Large intestine (tissue), 3 donors: ENCODE measurements around the gene PMPCA. TPM values are rescaled to one million over a fixed set of nuclear protein-coding genes. Genes with fewer than 3 reads are reported as not detected.

ENCODE experiments used
- DNase-seq, 2 donors: peaks; one replicate each; pipeline versions ENCODE4 v3.0.0 to v3.0.0-alpha.2; 2013
- H3K27ac ChIP-seq: one replicate; pipeline ENCODE4 v1.5.1; 2013; ENCODE audit warnings: low read length
- H3K27me3 ChIP-seq: 2 replicates; pipeline ENCODE4 v1.6.1; 2013; ENCODE audit warnings: low read length; ENCODE audit not compliant: control insufficient read depth, insufficient read depth
- H3K36me3 ChIP-seq: 2 replicates; pipeline ENCODE4 v1.6.1; 2013; ENCODE audit warnings: low read length; ENCODE audit not compliant: control insufficient read depth, insufficient read depth
- H3K4me1 ChIP-seq: one replicate; pipeline ENCODE4 v1.6.1; 2013; ENCODE audit warnings: low read length; ENCODE audit not compliant: control insufficient read depth, insufficient read depth
- H3K4me3 ChIP-seq: one replicate; pipeline ENCODE4 v1.5.1; 2013; ENCODE audit warnings: low read length
- H3K9me3 ChIP-seq: one replicate; pipeline ENCODE4 v1.6.1; 2013; ENCODE audit warnings: mild to moderate bottlenecking, low read depth, low read length, moderate library complexity; ENCODE audit not compliant: control insufficient read depth
- WGBS: methylation state at CpG from one replicate; pipeline ENCODE4 v1.1.5; 2013; ENCODE audit warnings: low lambda C conversion rate; ENCODE audit not compliant: insufficient coverage; 5-methylcytosine and 5-hydroxymethylcytosine counted together
- polyA plus RNA-seq: library from polyadenylated mRNA; unstranded; fragments of 120-200 nt; gene quantifications from one replicate; pipeline ENCODE4 v1.2.1, GENCODE V29; 2013

PMPCA gene
- polyA plus RNA-seq, 1 donor: 64.7 TPM

GRCh38 chr9:136381311-136381710 lies 29.1 kb upstream of the PMPCA start:
- Histone ChIP-seq H3K27me3 (no peaks in the 10 kb centered on the region), H3K4me3 (no peak overlapping the region), H3K27ac (no peak overlapping the region), H3K4me1 (peaks cover 12% of the 10 kb centered on the region), H3K36me3 (peaks cover 71% of the 10 kb centered on the region), H3K9me3 (no peaks in the 10 kb centered on the region)
- no peak for DNase-seq
- WGBS: no CpG with 5 or more reads among the region's 9 CpGs

DNA sequence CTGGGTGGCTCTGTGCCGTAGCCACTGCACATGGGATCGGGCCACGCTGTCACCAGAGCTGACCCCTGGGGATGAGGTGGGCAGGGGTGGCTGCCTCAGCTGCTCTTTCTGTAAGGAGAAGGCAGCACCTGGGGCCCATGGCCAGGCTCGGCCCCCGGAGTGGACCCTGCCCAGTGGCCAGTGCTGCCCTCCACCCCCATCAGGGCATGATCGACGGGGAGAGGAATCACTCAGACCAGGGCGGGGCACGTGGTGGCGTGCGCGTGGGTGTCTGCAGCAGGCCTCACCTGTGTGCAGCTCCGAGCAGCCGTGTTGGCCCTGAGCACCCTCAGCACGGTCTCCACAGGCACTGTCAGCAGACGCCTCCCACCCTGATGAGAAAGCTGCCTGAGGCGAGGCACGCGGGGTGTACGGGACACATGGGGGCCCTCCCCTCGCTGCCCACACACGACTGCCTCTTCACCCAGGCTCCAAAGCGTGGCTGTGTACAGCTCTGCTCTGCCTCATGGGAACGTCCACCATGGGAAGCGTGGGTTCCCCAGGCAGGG lies 28.4 kb upstream of the PMPCA start:
- no peaks in the 10 kb centered on the region for H3K9me3 ChIP-seq
- H3K27ac ChIP-seq: no peak overlapping the region
- H3K27me3 ChIP-seq: no peaks in the 10 kb centered on the region
- peaks cover 71% of the 10 kb centered on the region for H3K36me3 ChIP-seq
- H3K4me3 ChIP-seq: no peak overlapping the region
- WGBS: no CpG with 5 or more reads among the region's 25 CpGs
- no peak for DNase-seq
- peaks cover 12% of the 10 kb centered on the region for H3K4me1 ChIP-seq

- DNase-seq: no peak
- no CpG with 5 or more reads among the region's 20 CpGs for WGBS
- Histone ChIP-seq H3K36me3 (peaks cover 82% of the 10 kb centered on the region), H3K4me3 (no peak overlapping the region), H3K9me3 (no peaks in the 10 kb centered on the region), H3K27me3 (no peaks in the 10 kb centered on the region), H3K4me1 (peaks cover 2% of the 10 kb centered on the region), H3K27ac (no peak overlapping the region)
Measured at GRCh38 chr9:136383436-136383835, 27.0 kb upstream of the PMPCA start.

DNA sequence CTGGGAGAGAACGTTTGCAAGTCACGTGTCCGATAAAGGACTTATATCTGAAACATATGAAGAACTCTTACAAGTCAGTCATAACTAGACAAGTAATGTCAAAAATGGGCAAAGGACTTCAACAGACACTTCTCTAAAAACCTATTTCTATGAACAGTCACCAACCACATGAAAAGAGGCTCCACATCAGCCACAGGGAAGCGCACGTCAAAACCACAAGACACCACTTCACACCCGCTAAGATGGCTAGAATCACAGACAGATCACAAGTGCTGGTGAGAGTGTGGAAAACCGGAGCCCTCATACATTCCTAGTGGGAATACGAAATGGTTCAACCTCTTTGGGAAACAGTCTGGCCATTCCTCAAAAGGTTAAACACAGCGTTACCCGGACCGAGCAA lies 25.4 kb upstream of the PMPCA start:
- H3K27ac ChIP-seq: no peak overlapping the region
- DNase-seq: no peak
- no peaks in the 10 kb centered on the region for H3K9me3 ChIP-seq
- no peak overlapping the region for H3K4me3 ChIP-seq
- peaks cover 83% of the 10 kb centered on the region for H3K36me3 ChIP-seq
- no peaks in the 10 kb centered on the region for H3K27me3 ChIP-seq
- no peaks in the 10 kb centered on the region for H3K4me1 ChIP-seq
- 94% methylated on average over 3 of the region's 11 CpGs for WGBS

DNA sequence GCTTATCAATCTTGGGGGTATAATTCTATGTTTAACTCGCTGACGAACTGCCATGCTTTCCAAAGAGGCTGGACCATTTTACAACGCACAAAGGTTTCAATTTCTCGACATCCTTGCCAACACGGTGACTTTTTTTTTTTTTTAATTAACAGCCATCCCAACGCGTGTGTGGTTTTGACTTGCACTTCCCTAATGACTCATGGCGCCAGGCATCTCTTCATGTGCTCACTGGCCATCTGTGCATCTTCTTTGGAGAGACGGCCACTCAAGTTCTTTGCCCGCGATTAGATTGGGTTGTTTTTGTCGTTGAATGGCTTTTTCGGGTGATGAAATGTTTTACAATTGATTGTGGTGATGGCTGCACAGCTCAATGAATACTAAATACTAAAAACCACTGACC lies 24.4 kb upstream of the PMPCA start:
- Histone ChIP-seq H3K9me3 (no peaks in the 10 kb centered on the region), H3K36me3 (peaks cover 78% of the 10 kb centered on the region), H3K4me3 (no peak overlapping the region), H3K27ac (no peak overlapping the region), H3K27me3 (no peaks in the 10 kb centered on the region), H3K4me1 (no peaks in the 10 kb centered on the region)
- DNase-seq: no peak
- WGBS: no CpG with 5 or more reads among the region's 13 CpGs

- Histone ChIP-seq H3K36me3 (peaks cover 76% of the 10 kb centered on the region), H3K27me3 (no peaks in the 10 kb centered on the region), H3K4me1 (no peaks in the 10 kb centered on the region), H3K27ac (no peak overlapping the region), H3K9me3 (no peaks in the 10 kb centered on the region), H3K4me3 (no peak overlapping the region)
- DNase-seq: no peak
- no CpG with 5 or more reads among the region's 19 CpGs for WGBS
Measured at GRCh38 chr9:136387217-136387616, 23.2 kb upstream of the PMPCA start.

DNA sequence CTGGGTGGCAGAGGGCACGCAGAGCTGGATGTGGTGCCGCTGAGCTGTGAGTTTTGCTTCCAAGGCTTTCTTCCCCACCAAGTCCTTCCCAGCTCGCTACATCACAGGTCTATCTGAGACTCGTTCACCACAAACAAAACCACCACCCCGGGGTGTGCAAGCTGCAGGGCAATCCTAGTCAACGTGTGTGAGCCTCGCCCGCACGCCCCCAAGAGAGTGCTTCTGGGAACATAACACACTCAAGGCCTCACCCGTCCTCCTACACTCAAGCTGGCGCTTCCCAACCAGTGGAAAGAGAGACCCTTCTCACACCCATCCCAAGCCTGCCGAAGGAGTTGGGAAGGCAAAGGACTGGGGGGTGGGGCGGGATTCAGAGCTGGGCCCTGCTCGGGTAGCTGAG lies 21.1 kb upstream of the PMPCA start:
- H3K4me1 ChIP-seq: no peaks in the 10 kb centered on the region
- DNase-seq: no peak
- H3K9me3 ChIP-seq: no peaks in the 10 kb centered on the region
- WGBS: no CpG with 5 or more reads among the region's 14 CpGs
- H3K36me3 ChIP-seq: peaks cover 75% of the 10 kb centered on the region
- H3K27ac ChIP-seq: no peak overlapping the region
- no peaks in the 10 kb centered on the region for H3K27me3 ChIP-seq
- H3K4me3 ChIP-seq: no peak overlapping the region

- DNase-seq: no peak
- Histone ChIP-seq H3K4me1 (no peaks in the 10 kb centered on the region), H3K36me3 (peaks cover 87% of the 10 kb centered on the region), H3K9me3 (no peaks in the 10 kb centered on the region), H3K27me3 (no peaks in the 10 kb centered on the region), H3K27ac (no peak overlapping the region), H3K4me3 (no peak overlapping the region)
- WGBS: no CpG with 5 or more reads among the region's 28 CpGs
Measured at GRCh38 chr9:136391737-136392537, 18.5 kb upstream of the PMPCA start.

DNA sequence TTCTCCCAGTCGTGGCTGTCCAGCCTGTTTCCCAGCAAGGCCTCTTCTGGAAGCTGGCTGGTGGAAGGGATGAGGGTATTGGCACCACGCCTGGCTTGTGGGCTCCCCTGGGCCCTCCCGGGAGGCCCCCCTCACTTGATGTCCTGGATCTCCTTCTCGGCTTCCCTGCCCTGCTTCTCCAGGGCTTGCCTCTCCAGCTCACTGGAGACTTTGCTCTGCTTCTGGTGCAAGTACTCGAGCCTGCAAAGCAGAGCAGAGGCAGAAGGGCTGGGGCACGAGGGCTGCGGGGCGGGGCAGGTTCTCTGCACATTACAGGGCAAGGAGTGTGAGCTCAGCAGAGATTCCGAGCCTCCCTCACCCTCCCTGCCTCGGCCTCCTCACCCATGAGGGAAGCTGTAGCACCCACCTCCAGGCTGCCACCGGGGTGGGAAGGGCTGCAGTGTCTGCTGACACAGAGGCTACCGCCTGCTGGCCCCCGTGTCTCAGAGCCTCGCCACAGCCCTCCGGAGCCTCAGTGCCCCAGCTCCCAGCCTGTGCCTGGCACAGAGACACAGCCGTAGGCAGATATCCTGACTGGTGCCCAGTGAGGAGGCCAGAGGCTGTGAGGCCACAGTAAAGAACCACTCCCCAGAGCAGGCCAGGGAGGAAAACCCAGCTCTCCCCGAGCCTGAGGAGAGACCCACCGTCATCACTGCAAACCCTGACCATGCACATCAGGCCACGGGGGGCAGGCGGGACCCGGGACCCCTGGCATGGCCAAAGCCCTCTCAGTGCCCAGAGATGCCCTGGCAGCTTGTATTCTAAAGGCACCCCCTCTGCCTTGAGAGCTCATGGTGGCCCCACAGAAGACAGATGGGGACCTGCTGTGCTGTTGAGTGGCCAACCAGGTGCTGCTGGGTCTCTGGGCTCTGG lies 17.7 kb upstream of the PMPCA start:
- H3K27me3 ChIP-seq: no peaks in the 10 kb centered on the region
- H3K36me3 ChIP-seq: peaks cover 85% of the 10 kb centered on the region
- DNase-seq: peak in 1 of 2 donors; percentile 28
- H3K9me3 ChIP-seq: no peaks in the 10 kb centered on the region
- no peaks in the 10 kb centered on the region for H3K4me1 ChIP-seq
- WGBS: no CpG with 5 or more reads among the region's 21 CpGs
- H3K27ac ChIP-seq: no peak overlapping the region
- no peak overlapping the region for H3K4me3 ChIP-seq

DNA sequence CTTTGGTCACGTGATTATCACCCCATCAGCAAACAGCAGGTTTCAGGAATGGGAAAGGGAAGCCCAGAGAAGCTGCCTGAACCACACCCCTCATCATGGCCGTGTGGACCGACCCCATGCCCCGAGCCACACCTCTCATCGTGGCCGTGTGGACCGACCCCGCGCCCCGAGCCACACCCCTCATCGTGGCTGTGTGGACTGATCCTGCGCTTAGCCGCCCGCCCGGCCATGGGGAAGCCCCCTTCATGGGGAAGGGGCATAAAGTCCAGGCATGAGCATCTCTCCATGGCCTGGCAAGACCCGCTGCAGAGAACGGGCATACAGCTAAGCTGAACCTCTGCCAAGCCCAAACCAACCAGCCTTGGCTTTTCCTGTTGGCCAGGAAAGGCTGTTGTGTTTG lies 16.9 kb upstream of the PMPCA start:
- H3K27me3 ChIP-seq: no peaks in the 10 kb centered on the region
- H3K4me1 ChIP-seq: peaks cover 3% of the 10 kb centered on the region
- H3K27ac ChIP-seq: no peak overlapping the region
- no CpG with 5 or more reads among the region's 17 CpGs for WGBS
- H3K4me3 ChIP-seq: no peak overlapping the region
- peaks cover 86% of the 10 kb centered on the region for H3K36me3 ChIP-seq
- no peak for DNase-seq
- no peaks in the 10 kb centered on the region for H3K9me3 ChIP-seq
